ENCODE data around the gene ROCK2. TPM values are rescaled to one million over a fixed set of nuclear protein-coding genes. Genes with fewer than 3 reads are reported as not detected.

The ROCK2 gene
- total and polyA plus RNA-seq, 2 of the 8 experiments (the other 6 are each of a cell fraction or from before 2014, with no cell fraction given) = 2.7 to 29.0 TPM

DNA sequence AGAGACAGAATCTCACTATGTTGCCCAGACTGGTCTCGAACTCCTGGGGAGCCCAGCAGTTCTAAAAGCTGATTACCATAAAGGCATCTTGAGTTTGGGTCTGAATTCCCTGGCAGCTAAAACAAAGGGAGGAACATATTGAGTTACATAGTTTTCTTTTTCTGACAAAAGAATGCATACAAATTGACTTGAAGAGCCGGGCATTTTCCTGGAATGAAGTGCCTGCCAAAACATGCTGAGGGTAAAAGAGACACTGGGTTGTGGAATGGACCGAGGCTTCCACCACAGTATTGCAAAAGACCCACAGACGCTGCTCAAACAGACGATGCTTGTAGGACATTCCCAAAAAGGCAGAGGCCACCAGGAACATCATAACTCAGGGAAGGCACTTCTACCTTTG lies 35.1 kb upstream of the ROCK2 start:
- CTCF ChIA-PET (ENCODE audit: partially characterized antibody) = interaction anchor here (1.0 to 1.2 kb wide), 2 partner anchors 29 to 171 kb away, joined by 3 to 4 read pairs; no protein-coding TSS in a partner anchor
- TF ChIP-seq PHF8 (conservative IDR thresholded peaks at IDR 0.05; ENCODE audit: low read depth, low read length) (no peak), MAFK (IDR thresholded peaks at IDR 0.05; ENCODE audit: low read depth, low read length) (no peak), TEAD4 (IDR thresholded peaks at IDR 0.05; ENCODE audit: low read depth, low read length) (no peak)

More for the DNA sequence above, 35.1 kb upstream of the ROCK2 start:
- Histone ChIP-seq H3K79me1 (ENCODE audit: low read depth, low read length) (no peaks in the 10 kb centered on the region), H3K79me2 (ENCODE audit: control insufficient read depth in 1 of 2, insufficient read depth in 2 of 2, low read length in 2 of 2) (no peaks in the 10 kb centered on the region), H3K9ac (replicated peaks in 1 of 4; ENCODE audit: extremely low read depth in 1 of 4, low read depth in 3 of 4, low read length in 3 of 4) (no peak overlapping the region), H2BK15ac (ENCODE audit: low read length) (no peak overlapping the region), H4K20me1 (replicated peaks in 1 of 2; ENCODE audit: control insufficient read depth in 1 of 2, insufficient read depth in 2 of 2, low read length in 2 of 2) (no peaks in the 10 kb centered on the region), H4K8ac (ENCODE audit: extremely low read depth, insufficient read depth, low read length) (no peak overlapping the region), H3K4me1 (replicated peaks in 1 of 4; ENCODE audit: control insufficient read depth in 3 of 4, insufficient read depth in 4 of 4, low read length in 3 of 4) (peaks cover 0 to 4% (median 3%) of the 10 kb centered on the region in 4 experiments; a peak in 5 of 7 replicates), H3K36me3 (ENCODE audit: control insufficient read depth in 2 of 4, insufficient read depth in 4 of 4, low read length in 3 of 4) (no peaks in the 10 kb centered on the region), H2BK5ac (ENCODE audit: low read depth, low read length) (no peak overlapping the region), H3K56ac (replicated peaks; ENCODE audit: insufficient read length, low read depth, low read length) (no peak overlapping the region), H3K23ac (ENCODE audit: insufficient read length) (no peak overlapping the region), H2BK20ac (ENCODE audit: low read length) (no peak overlapping the region), H3K27ac (ENCODE audit: low read depth, low read length) (no peak overlapping the region), H4K91ac (replicated peaks; ENCODE audit: insufficient read length, low read length) (no peak overlapping the region), H4K5ac (ENCODE audit: insufficient read length, low read depth, low read length) (no peak overlapping the region), H3K4me2 (ENCODE audit: insufficient read depth in 1 of 2, low read depth in 2 of 2, low read length in 2 of 2) (no peak overlapping the region), H3K9me3 (ENCODE audit: insufficient read depth in 2 of 2, low read depth in 1 of 2, low read length in 1 of 2) (no peaks in the 10 kb centered on the region), H3K14ac (ENCODE audit: insufficient read length) (no peak overlapping the region), H2AK5ac (ENCODE audit: low read depth, low read length) (no peak overlapping the region), H2BK12ac (ENCODE audit: low read depth, low read length) (no peak overlapping the region), H2AFZ (ENCODE audit: low read length) (no peak overlapping the region), H3K23me2 (ENCODE audit: low read depth, low read length) (no peaks in the 10 kb centered on the region), H3K18ac (ENCODE audit: extremely low read depth, low read length) (no peak overlapping the region), H3K4ac (replicated peaks; ENCODE audit: insufficient read length, low read depth, low read length) (no peak overlapping the region), H3K27me3 (replicated peaks in 1 of 4; ENCODE audit: control insufficient read depth in 3 of 4, extremely low read depth in 1 of 4, insufficient read depth in 3 of 4, low read length in 3 of 4) (no peaks in the 10 kb centered on the region), H2BK120ac (replicated peaks; ENCODE audit: low read depth, low read length) (no peak overlapping the region), H3K4me3 (ENCODE audit: extremely low read depth in 1 of 4, insufficient read depth in 2 of 4, low read depth in 3 of 4, low read length in 4 of 4) (no peak overlapping the region)
- POLR2A ChIA-PET (ENCODE audit: partially characterized antibody) = interaction anchor here (1.3 kb wide), 1 partner anchor 8 kb away, joined by 3 read pairs; no protein-coding TSS in a partner anchor
- no peak for FAIRE-seq
- 89% methylated on average over 5 of the region's 5 CpGs; no CpG with 5 or more reads in 1 of the 2 experiments for WGBS, 2 experiments (ENCODE audit: extremely low coverage in 1 of 2, insufficient coverage in 1 of 2, insufficient read length in 1 of 2, insufficient replicate concordance in 2 of 2, low coverage in 1 of 2, low lambda C conversion rate in 2 of 2, missing lambda C conversion rate in 1 of 2)
- no peak for DNase-seq (ENCODE audit: low read depth in 1 of 2, low spot score in 2 of 2)

All from H1 (cell line).